GM19043 (cell line): ENCODE measurements around the gene ZNF80.
A peak's percentile ranks its signal among the peaks of the same experiment; 100 is the strongest.
"Not testable (repeated sequence)": the region's sequence is repeated elsewhere in the genome, so short reads cannot be mapped to it uniquely, and the experiment has no call there.

Experiments
- ATAC-seq: cut with Tn5 transposase; IDR thresholded peaks from one replicate; pipeline ENCODE4 v1.9.1; 2021; ENCODE audit warnings: low read depth; ENCODE audit not compliant: unreplicated experiment

The ZNF80 gene

GRCh38 chr3:114237478-114237877, at the start of gene ZNF80:
TSS of gene ZNF80 (minus strand) at chr3:114237578. CDS start at chr3:114237074, 504 bp downstream.
- ATAC-seq: not testable (repeated sequence)

GRCh38 chr3:114286266-114286665, 48.9 kb upstream of the ZNF80 start:
- no peak for ATAC-seq

- no peak for ATAC-seq
These were observed 48.4 kb upstream of the ZNF80 start for GRCh38 chr3:114285648-114286230.

GRCh38 chr3:114284644-114285043, 47.3 kb upstream of the ZNF80 start:
- no peak for ATAC-seq

GRCh38 chr3:114276856-114277255, 39.5 kb upstream of the ZNF80 start:
- ATAC-seq: not testable (repeated sequence)

- ATAC-seq: no peak
These were observed 37.6 kb upstream of the ZNF80 start for GRCh38 chr3:114274929-114275328.

GRCh38 chr3:114272271-114272670, 34.9 kb upstream of the ZNF80 start:
- ATAC-seq: no peak

GRCh38 chr3:114270019-114270418, 32.6 kb upstream of the ZNF80 start:
- no peak for ATAC-seq

- no peak for ATAC-seq
These were observed 22.8 kb upstream of the ZNF80 start for GRCh38 chr3:114260152-114260551.

- ATAC-seq: no peak
These were observed 22.2 kb upstream of the ZNF80 start for GRCh38 chr3:114259566-114259965.

- no peak for ATAC-seq
These were observed 16.1 kb upstream of the ZNF80 start for GRCh38 chr3:114253505-114253904.

GRCh38 chr3:114252954-114253353, 15.6 kb upstream of the ZNF80 start:
- no peak for ATAC-seq

- peak; percentile 93 for ATAC-seq
These were observed 5.6 kb upstream of the ZNF80 start for GRCh38 chr3:114242947-114243346.

- no peak for ATAC-seq
These were observed 3.9 kb upstream of the ZNF80 start for GRCh38 chr3:114241262-114241661.

- ATAC-seq: not testable (repeated sequence)
These were observed 888 bp upstream of the ZNF80 start for GRCh38 chr3:114238146-114238785.

- no peak for ATAC-seq
These were observed 1.9 kb downstream of the ZNF80 start for GRCh38 chr3:114235431-114235830.

- no peak for ATAC-seq
These were observed 2.6 kb downstream of the ZNF80 start for GRCh38 chr3:114234745-114235144.

GRCh38 chr3:114231616-114232015, 5.8 kb downstream of the ZNF80 start:
- no peak for ATAC-seq

GRCh38 chr3:114227076-114227475, 10.3 kb downstream of the ZNF80 start:
- ATAC-seq: no peak

- no peak for ATAC-seq
These were observed 11.1 kb downstream of the ZNF80 start for GRCh38 chr3:114226313-114226712.

- peak; percentile 84 for ATAC-seq
These were observed 14.2 kb downstream of the ZNF80 start for GRCh38 chr3:114223143-114223542.

GRCh38 chr3:114221881-114222264, 15.5 kb downstream of the ZNF80 start:
- ATAC-seq: no peak
